KMS-11 (cell line): ENCODE results near the gene TMEM92.

ENCODE experiments used
- H2AFZ ChIP-seq: fragments of 200-600 bp; sonication (generic); 2 replicates; pipeline ENCODE4 v1.6.1; 2016; ENCODE audit warnings: antibody characterized with exemption, mixed run types, low read depth
- H3K27ac ChIP-seq: fragments of 200-600 bp; sonication (generic); 2 replicates; pipeline ENCODE4 v1.6.1; 2016; ENCODE audit warnings: mild to moderate bottlenecking, mixed run types
- H3K27me3 ChIP-seq: fragments of 200-600 bp; sonication (generic); 2 replicates; pipeline ENCODE4 v1.6.1; 2017; ENCODE audit warnings: mild to moderate bottlenecking, low read depth, mixed run types, moderate library complexity; ENCODE audit not compliant: insufficient read depth
- H3K36me3 ChIP-seq: fragments of 200-600 bp; sonication (generic); 2 replicates; pipeline ENCODE4 v1.6.1; 2017; ENCODE audit warnings: mild to moderate bottlenecking, mixed run types; ENCODE audit not compliant: insufficient read depth
- H3K4me1 ChIP-seq: fragments of 200-600 bp; sonication (generic); 2 replicates; pipeline ENCODE4 v1.6.1; 2016; ENCODE audit warnings: mild to moderate bottlenecking, low read depth, mixed run types; ENCODE audit not compliant: poor library complexity, severe bottlenecking
- H3K4me2 ChIP-seq: fragments of 200-600 bp; sonication (generic); 2 replicates; pipeline ENCODE4 v1.7.0; 2016; ENCODE audit warnings: mild to moderate bottlenecking, mixed run types
- H3K4me3 ChIP-seq: fragments of 200-600 bp; sonication (generic); IDR thresholded peaks from 2 replicates; pipeline ENCODE4 v1.6.1; 2017; ENCODE audit warnings: low read depth, low read length, mixed read lengths; ENCODE audit not compliant: insufficient read depth
- H3K79me2 ChIP-seq: fragments of 200-600 bp; sonication (generic); 2 replicates; pipeline ENCODE4 v1.6.1; 2016; ENCODE audit warnings: low read depth, mixed run types; ENCODE audit not compliant: insufficient read depth
- H3K9ac ChIP-seq: fragments of 200-600 bp; sonication (generic); 2 replicates; pipeline ENCODE4 v1.6.1; 2016; ENCODE audit warnings: mild to moderate bottlenecking, mixed run types
- H4K20me1 ChIP-seq: fragments of 200-600 bp; sonication (generic); 2 replicates; pipeline ENCODE4 v1.6.1; 2016; ENCODE audit warnings: mild to moderate bottlenecking, mixed run types; ENCODE audit not compliant: insufficient read depth
- CTCF ChIP-seq: fragments of 200-600 bp; sonication (generic); conservative IDR thresholded peaks from 2 replicates; pipeline ENCODE4 v1.6.1; 2017; ENCODE audit warnings: low read depth, mild to moderate bottlenecking, antibody characterized with exemption, low read length, moderate library complexity, mixed read lengths

TMEM92 gene

DNA sequence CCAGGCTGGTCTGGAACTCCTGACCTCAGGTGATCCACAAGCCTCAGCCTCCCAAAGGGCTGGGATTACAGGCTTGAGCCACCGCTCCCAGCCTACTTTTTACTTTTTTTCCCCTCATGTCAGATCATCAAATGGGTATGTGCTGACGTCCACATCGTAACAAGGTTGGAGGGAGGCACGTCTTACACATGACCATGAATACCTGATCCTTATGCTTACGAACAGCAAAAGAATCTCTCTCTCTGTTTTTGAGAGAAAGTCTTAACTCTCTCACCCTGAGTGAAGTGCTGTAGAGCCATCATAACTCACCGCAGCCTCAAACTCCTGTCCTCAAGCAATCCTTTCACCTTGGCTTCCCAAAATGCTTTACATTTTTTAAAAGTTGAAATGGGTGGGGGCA is 29.5 kb upstream of the TMEM92 start:
- Histone ChIP-seq H2AFZ (no peak overlapping the region), H3K4me2 (no peak overlapping the region), H3K9ac (no peak overlapping the region), H3K36me3 (no peaks in the 10 kb centered on the region), H3K27ac (no peak overlapping the region), H4K20me1 (no peaks in the 10 kb centered on the region), H3K79me2 (no peaks in the 10 kb centered on the region), H3K4me1 (no peaks in the 10 kb centered on the region), H3K4me3 (no peak overlapping the region), H3K27me3 (no peaks in the 10 kb centered on the region; the same call in 1 of the 2 replicates)
- no peak for TF ChIP-seq CTCF

- H3K4me1 ChIP-seq = no peaks in the 10 kb centered on the region
- H2AFZ ChIP-seq = no peak overlapping the region
- H3K4me2 ChIP-seq = no peak overlapping the region
- no peaks in the 10 kb centered on the region for H3K79me2 ChIP-seq
- no peak overlapping the region for H3K27ac ChIP-seq
- no peaks in the 10 kb centered on the region; the same call in 1 of the 2 replicates for H3K27me3 ChIP-seq
- H3K36me3 ChIP-seq = no peaks in the 10 kb centered on the region
- H4K20me1 ChIP-seq = no peaks in the 10 kb centered on the region
- TF ChIP-seq CTCF = no peak
- no peak overlapping the region for H3K4me3 ChIP-seq
- no peak overlapping the region for H3K9ac ChIP-seq
Measured at GRCh38 chr17:50248255-50248654, 26.0 kb upstream of the TMEM92 start.

DNA sequence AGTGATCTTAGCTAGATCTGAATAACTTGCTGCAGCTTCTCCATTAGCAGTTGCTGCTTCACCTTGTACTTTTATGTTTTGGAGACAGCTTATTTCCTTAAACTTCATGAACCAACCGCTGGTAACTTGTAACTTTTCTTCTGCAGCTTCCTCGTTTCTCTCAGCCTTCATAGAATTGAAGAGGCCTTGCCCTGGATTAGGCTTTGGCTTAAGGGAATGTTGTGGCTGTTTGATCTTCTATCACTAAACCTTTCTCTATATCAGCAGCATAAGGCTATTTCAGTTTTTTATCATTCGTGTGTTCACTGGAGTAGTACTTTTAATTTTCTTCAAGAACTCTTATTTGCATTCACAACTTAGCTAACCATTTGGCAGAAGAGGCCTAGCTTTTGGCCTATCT is 21.5 kb upstream of the TMEM92 start:
- no peak overlapping the region for H3K4me2 ChIP-seq
- peaks cover 7% of the 10 kb centered on the region; the same call in 1 of the 2 replicates for H3K27me3 ChIP-seq
- no peaks in the 10 kb centered on the region for H3K36me3 ChIP-seq
- no peak overlapping the region for H3K9ac ChIP-seq
- no peak for TF ChIP-seq CTCF
- H3K4me1 ChIP-seq = no peaks in the 10 kb centered on the region
- no peaks in the 10 kb centered on the region for H3K79me2 ChIP-seq
- no peaks in the 10 kb centered on the region for H4K20me1 ChIP-seq
- no peak overlapping the region for H3K4me3 ChIP-seq
- no peak overlapping the region for H3K27ac ChIP-seq
- no peak overlapping the region for H2AFZ ChIP-seq

GRCh38 chr17:50255766-50256635 is 18.3 kb upstream of the TMEM92 start:
- Histone ChIP-seq H3K9ac (no peak overlapping the region), H3K27me3 (peaks cover 16% of the 10 kb centered on the region; the same call in 1 of the 2 replicates), H3K79me2 (no peaks in the 10 kb centered on the region), H3K4me1 (no peaks in the 10 kb centered on the region), H3K4me2 (no peak overlapping the region), H2AFZ (no peak overlapping the region), H4K20me1 (no peaks in the 10 kb centered on the region), H3K4me3 (no peak overlapping the region), H3K27ac (no peak overlapping the region), H3K36me3 (no peaks in the 10 kb centered on the region)
- TF ChIP-seq CTCF = no peak
